Esophagus muscularis mucosa (tissue), 4 donors: ENCODE results near the gene USP25.

Source experiments
- EP300 ChIP-seq: sonication (generic); formaldehyde crosslinking; IDR thresholded peaks from one replicate; pipeline ENCODE4 v1.6.1; 2017; ENCODE audit warnings: antibody characterized with exemption
- POLR2A ChIP-seq: fragments of 450-650 bp; IDR thresholded peaks from one replicate; pipeline ENCODE4 v1.6.1; 2017; ENCODE audit warnings: antibody characterized with exemption, moderate library complexity, mild to moderate bottlenecking, low read depth
- POLR2AphosphoS5 ChIP-seq, 2 donors: sonication (generic); formaldehyde crosslinking; IDR thresholded peaks; one replicate each; pipeline ENCODE4 v1.6.1; 2017; ENCODE audit warnings: antibody characterized with exemption in 2 of 2
- TF ChIP-seq, protein P1 (sequence below), 3 experiments: fragments of 200-600 bp in 2 of 3; fragments of 450-650 bp in 1 of 3; sonication (generic) in 2 of 3; IDR thresholded peaks; one replicate each; pipeline ENCODE4 v1.5.1; 2017 to 2019; ENCODE audit warnings: antibody characterized with exemption in 3 of 3, mild to moderate bottlenecking in 2 of 3, moderate library complexity in 1 of 3

- TF ChIP-seq, protein P1, sequence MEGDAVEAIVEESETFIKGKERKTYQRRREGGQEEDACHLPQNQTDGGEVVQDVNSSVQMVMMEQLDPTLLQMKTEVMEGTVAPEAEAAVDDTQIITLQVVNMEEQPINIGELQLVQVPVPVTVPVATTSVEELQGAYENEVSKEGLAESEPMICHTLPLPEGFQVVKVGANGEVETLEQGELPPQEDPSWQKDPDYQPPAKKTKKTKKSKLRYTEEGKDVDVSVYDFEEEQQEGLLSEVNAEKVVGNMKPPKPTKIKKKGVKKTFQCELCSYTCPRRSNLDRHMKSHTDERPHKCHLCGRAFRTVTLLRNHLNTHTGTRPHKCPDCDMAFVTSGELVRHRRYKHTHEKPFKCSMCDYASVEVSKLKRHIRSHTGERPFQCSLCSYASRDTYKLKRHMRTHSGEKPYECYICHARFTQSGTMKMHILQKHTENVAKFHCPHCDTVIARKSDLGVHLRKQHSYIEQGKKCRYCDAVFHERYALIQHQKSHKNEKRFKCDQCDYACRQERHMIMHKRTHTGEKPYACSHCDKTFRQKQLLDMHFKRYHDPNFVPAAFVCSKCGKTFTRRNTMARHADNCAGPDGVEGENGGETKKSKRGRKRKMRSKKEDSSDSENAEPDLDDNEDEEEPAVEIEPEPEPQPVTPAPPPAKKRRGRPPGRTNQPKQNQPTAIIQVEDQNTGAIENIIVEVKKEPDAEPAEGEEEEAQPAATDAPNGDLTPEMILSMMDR (IDR thresholded peaks at IDR 0.05), result no peak
- TF ChIP-seq POLR2AphosphoS5 (IDR thresholded peaks at IDR 0.05) (no peak), EP300 (no peak), POLR2A (no peak)
These were observed 9.8 kb upstream of the USP25 start for GRCh38 chr21:15719976-15720375.
